Upper lobe of left lung (tissue), 4 donors: ENCODE data around the gene SUGT1.

ENCODE experiments used
- POLR2A ChIP-seq, 4 donors: fragments of 450-650 bp; IDR thresholded peaks; one replicate each; pipeline ENCODE4 v1.5.1; 2016 to 2017; ENCODE audit warnings: antibody characterized with exemption in 4 of 4, mild to moderate bottlenecking in 2 of 4
- TF ChIP-seq, protein P1 (sequence below), 6 experiments: fragments of 450-650 bp in 4 of 6; fragments of 200-600 bp in 2 of 6; sonication (generic) in 2 of 6; IDR thresholded peaks; one replicate each; pipeline ENCODE4 v1.5.1; 2016 to 2019; ENCODE audit warnings: antibody characterized with exemption in 6 of 6

DNA sequence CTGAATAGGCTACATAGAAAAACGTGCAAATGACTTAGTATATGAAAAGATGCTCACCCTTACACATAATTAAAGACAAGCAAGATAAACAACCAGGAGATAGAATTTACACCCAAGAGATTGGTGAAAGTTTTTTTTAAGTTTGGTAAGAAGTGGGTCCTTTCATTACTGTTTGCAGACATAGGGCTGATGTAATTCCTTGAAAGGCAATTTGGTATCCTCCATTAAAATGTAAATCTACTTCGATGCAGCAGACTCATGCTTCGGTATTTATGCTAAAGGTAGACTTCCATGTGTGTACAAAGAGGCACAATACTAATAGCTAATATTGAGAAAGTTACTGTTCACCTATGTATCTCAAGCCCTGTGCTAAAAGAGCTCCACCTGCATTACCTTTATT is 53.4 kb downstream of the SUGT1 start:
- TF ChIP-seq, protein P1, sequence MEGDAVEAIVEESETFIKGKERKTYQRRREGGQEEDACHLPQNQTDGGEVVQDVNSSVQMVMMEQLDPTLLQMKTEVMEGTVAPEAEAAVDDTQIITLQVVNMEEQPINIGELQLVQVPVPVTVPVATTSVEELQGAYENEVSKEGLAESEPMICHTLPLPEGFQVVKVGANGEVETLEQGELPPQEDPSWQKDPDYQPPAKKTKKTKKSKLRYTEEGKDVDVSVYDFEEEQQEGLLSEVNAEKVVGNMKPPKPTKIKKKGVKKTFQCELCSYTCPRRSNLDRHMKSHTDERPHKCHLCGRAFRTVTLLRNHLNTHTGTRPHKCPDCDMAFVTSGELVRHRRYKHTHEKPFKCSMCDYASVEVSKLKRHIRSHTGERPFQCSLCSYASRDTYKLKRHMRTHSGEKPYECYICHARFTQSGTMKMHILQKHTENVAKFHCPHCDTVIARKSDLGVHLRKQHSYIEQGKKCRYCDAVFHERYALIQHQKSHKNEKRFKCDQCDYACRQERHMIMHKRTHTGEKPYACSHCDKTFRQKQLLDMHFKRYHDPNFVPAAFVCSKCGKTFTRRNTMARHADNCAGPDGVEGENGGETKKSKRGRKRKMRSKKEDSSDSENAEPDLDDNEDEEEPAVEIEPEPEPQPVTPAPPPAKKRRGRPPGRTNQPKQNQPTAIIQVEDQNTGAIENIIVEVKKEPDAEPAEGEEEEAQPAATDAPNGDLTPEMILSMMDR (IDR thresholded peaks at IDR 0.05), result no peak
- no peak for TF ChIP-seq POLR2A (IDR thresholded peaks at IDR 0.05)
